WTC11 (cell line): ENCODE data around the gene RPS6KA4. TPM values are rescaled to one million over a fixed set of nuclear protein-coding genes. Genes with fewer than 3 reads are reported as not detected.

ENCODE experiments used
- ATAC-seq: fragments of 200-7000 bp; cut with Tn5 transposase; 2 replicates; pipeline ENCODE4 v1.10.0; 2021; ENCODE audit warnings: mild to moderate bottlenecking, moderate library complexity
- CTCF ChIA-PET: fragments of 300-600 bp; sonication (Branson Sonifier 250); formaldehyde crosslinking; loops from one replicate; lab custom pipeline; 2021; ENCODE audit warnings: antibody characterized with exemption; lab: Charles Lee
- POLR2A ChIA-PET: fragments of 350-600 bp; sonication (Branson Sonifier 250); formaldehyde crosslinking; loops from one replicate; lab custom pipeline; 2021; ENCODE audit warnings: antibody characterized with exemption; lab: Charles Lee
- DNase-seq: peaks from one replicate; pipeline ENCODE4 v3.0.0; 2021; ENCODE audit warnings: low spot score
- H3K27ac Mint-ChIP-seq: 2 replicates; pipeline ENCODE4 v1.8.0; 2021; ENCODE audit warnings: mixed read lengths
- H3K27me3 Mint-ChIP-seq: 2 replicates; pipeline ENCODE4 v1.8.0; 2021; ENCODE audit warnings: low read depth, mild to moderate bottlenecking, moderate library complexity, mixed read lengths
- H3K36me3 Mint-ChIP-seq: 2 replicates; pipeline ENCODE4 v1.8.0; 2021; ENCODE audit warnings: mixed read lengths
- H3K4me1 Mint-ChIP-seq: 2 replicates; pipeline ENCODE4 v1.8.0; 2022; ENCODE audit warnings: mixed read lengths
- H3K4me3 Mint-ChIP-seq: 2 replicates; pipeline ENCODE4 v1.8.0; 2021; ENCODE audit warnings: mild to moderate bottlenecking, moderate library complexity, mixed read lengths
- H3K9me3 Mint-ChIP-seq: 2 replicates; pipeline ENCODE4 v1.8.0; 2021; ENCODE audit warnings: mixed read lengths
- FOXK1 ChIP-seq: sonication (generic); formaldehyde crosslinking; IDR thresholded peaks from 2 replicates; pipeline ENCODE4 v1.8.0; 2022; ENCODE audit warnings: mild to moderate bottlenecking, moderate library complexity, missing genetic modification reagents
- GRHL2 ChIP-seq: fragments of 250-450 bp; sonication (Bioruptor Pico); IDR thresholded peaks from 2 replicates; pipeline ENCODE4 v1.8.0; 2022; ENCODE audit warnings: mild to moderate bottlenecking, moderate library complexity; ENCODE audit not compliant: insufficient replicate concordance, severe bottlenecking
- IRF1 ChIP-seq: sonication (generic); formaldehyde crosslinking; IDR thresholded peaks from 2 replicates; pipeline ENCODE4 v1.8.0; 2023; ENCODE audit warnings: missing genetic modification reagents
- JUN ChIP-seq: sonication (generic); formaldehyde crosslinking; IDR thresholded peaks from 2 replicates; pipeline ENCODE4 v1.8.0; 2023; ENCODE audit warnings: mild to moderate bottlenecking, missing genetic modification reagents
- SOX15 ChIP-seq: fragments of 250-450 bp; sonication (Bioruptor Pico); IDR thresholded peaks from 2 replicates; pipeline ENCODE4 v1.9.0; 2021; ENCODE audit warnings: mild to moderate bottlenecking
- TEAD1 ChIP-seq: sonication (generic); formaldehyde crosslinking; IDR thresholded peaks from 2 replicates; pipeline ENCODE4 v1.8.0; 2022; ENCODE audit warnings: mild to moderate bottlenecking, missing genetic modification reagents
- ZNF121 ChIP-seq: sonication (generic); formaldehyde crosslinking; IDR thresholded peaks from 2 replicates; pipeline ENCODE4 v1.8.0; 2023; ENCODE audit warnings: missing genetic modification reagents
- ZNF423 ChIP-seq: fragments of 250-450 bp; sonication (Bioruptor Pico); IDR thresholded peaks from 2 replicates; pipeline ENCODE4 v2.1.2; 2022; ENCODE audit warnings: mild to moderate bottlenecking, moderate library complexity
- ZNF532 ChIP-seq: fragments of 250-450 bp; sonication (Bioruptor Pico); IDR thresholded peaks from 2 replicates; pipeline ENCODE4 v1.9.0; 2021; ENCODE audit warnings: mild to moderate bottlenecking, borderline replicate concordance
- ZNF671 ChIP-seq: fragments of 250-450 bp; sonication (Bioruptor Pico); IDR thresholded peaks from 2 replicates; pipeline ENCODE4 v1.8.0; 2021; ENCODE audit warnings: mild to moderate bottlenecking
- total RNA-seq: library from RNA; stranded (reverse); gene quantifications from 3 replicates; pipeline ENCODE4 v1.2.3, GENCODE V29; 2021
- TF ChIP-seq, protein P1 (sequence below): sonication (generic); formaldehyde crosslinking; IDR thresholded peaks from 2 replicates; pipeline ENCODE4 v1.8.1; 2022; ENCODE audit warnings: low read depth, missing genetic modification reagents, borderline replicate concordance
- TF ChIP-seq, protein P2 (sequence below): fragments of 250-450 bp; sonication (Bioruptor Pico); conservative IDR thresholded peaks from 2 replicates; pipeline ENCODE4 v1.9.0; 2021; ENCODE audit warnings: mild to moderate bottlenecking
- TF ChIP-seq, protein P3 (sequence below): sonication (generic); formaldehyde crosslinking; IDR thresholded peaks from 2 replicates; pipeline ENCODE4 v1.8.0; 2022; ENCODE audit warnings: mild to moderate bottlenecking, missing genetic modification reagents
- TF ChIP-seq, protein P4 (sequence below): sonication (generic); formaldehyde crosslinking; conservative IDR thresholded peaks from 2 replicates; pipeline ENCODE4 v1.8.1; 2022; ENCODE audit warnings: mild to moderate bottlenecking, missing genetic modification reagents
- TF ChIP-seq, protein P5 (sequence below): sonication (generic); formaldehyde crosslinking; IDR thresholded peaks from 2 replicates; pipeline ENCODE4 v1.8.0; 2023; ENCODE audit warnings: mild to moderate bottlenecking, missing genetic modification reagents
- TF ChIP-seq, protein P6 (sequence below): sonication (generic); formaldehyde crosslinking; IDR thresholded peaks from 2 replicates; pipeline ENCODE4 v1.8.0; 2022; ENCODE audit warnings: mild to moderate bottlenecking, missing genetic modification reagents
- TF ChIP-seq, protein P7 (sequence below): sonication (generic); formaldehyde crosslinking; IDR thresholded peaks from 2 replicates; pipeline ENCODE4 v1.8.1; 2023; ENCODE audit warnings: mild to moderate bottlenecking, missing genetic modification reagents
- TF ChIP-seq, protein P8 (sequence below): fragments of 250-450 bp; sonication (Bioruptor Pico); IDR thresholded peaks from 2 replicates; pipeline ENCODE4 v1.9.0; 2021; ENCODE audit warnings: mild to moderate bottlenecking

RPS6KA4 gene
- total RNA-seq, 1 experiment from 2014 or later, result 16.8 TPM

GRCh38 chr11:64385945-64386704 is 27.2 kb downstream of the RPS6KA4 start:
- ChIA-PET POLR2A (no interaction called here), CTCF (interaction anchor here (0.6 to 4.2 kb wide), 4 partner anchors 10 to 63 kb away, joined by 3 to 24 read pairs (median 10); no protein-coding TSS in a partner anchor)
- DNase-seq (no peak), ATAC-seq (no peak)
- TF ChIP-seq ZNF532, result no peak
- TF ChIP-seq SOX15 (CRISPR knock-in tag), result no peak
- TF ChIP-seq ZNF671 (CRISPR knock-in tag), result no peak
- TF ChIP-seq, protein P1, sequence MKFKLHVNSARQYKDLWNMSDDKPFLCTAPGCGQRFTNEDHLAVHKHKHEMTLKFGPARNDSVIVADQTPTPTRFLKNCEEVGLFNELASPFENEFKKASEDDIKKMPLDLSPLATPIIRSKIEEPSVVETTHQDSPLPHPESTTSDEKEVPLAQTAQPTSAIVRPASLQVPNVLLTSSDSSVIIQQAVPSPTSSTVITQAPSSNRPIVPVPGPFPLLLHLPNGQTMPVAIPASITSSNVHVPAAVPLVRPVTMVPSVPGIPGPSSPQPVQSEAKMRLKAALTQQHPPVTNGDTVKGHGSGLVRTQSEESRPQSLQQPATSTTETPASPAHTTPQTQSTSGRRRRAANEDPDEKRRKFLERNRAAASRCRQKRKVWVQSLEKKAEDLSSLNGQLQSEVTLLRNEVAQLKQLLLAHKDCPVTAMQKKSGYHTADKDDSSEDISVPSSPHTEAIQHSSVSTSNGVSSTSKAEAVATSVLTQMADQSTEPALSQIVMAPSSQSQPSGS (CRISPR knock-in tag), result no peak
- TF ChIP-seq IRF1 (CRISPR knock-in tag), result no peak
- TF ChIP-seq TEAD1 (CRISPR knock-in tag), result no peak
- TF ChIP-seq JUN (CRISPR knock-in tag), result no peak
- TF ChIP-seq, protein P2, sequence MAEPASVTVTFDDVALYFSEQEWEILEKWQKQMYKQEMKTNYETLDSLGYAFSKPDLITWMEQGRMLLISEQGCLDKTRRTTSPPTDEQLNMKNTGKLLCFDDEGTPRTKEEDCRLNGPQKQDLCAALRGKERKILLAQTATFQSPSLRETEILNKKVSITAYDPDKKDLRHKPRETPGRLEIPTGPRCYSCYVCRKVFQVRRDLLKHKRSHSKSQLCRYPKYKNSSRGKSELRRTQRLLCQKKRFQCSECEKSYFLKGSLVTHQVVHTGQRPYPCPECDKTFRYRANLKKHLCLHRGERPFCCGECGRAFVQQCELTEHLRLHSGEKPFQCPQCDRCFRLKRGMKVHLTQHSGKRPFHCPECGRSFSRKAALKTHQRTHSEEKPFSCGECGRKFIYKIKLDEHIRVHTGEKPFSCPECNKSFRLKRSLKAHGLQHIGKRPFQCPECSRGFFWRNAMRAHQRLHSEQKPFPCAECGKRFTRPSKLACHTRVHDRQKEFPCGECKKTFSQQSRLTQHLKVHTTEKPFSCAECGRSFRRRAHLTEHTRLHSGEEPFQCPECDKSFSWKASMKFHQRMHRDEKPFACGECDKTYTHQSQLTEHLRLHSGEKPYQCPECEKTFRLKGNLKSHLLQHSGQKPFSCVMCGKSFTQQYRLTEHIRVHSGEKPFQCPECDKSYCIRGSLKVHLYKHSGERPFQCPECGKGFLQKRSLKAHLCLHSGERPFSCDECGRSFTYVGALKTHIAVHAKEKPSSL, result no peak
- no peak for TF ChIP-seq ZNF121
- TF ChIP-seq, protein P3, sequence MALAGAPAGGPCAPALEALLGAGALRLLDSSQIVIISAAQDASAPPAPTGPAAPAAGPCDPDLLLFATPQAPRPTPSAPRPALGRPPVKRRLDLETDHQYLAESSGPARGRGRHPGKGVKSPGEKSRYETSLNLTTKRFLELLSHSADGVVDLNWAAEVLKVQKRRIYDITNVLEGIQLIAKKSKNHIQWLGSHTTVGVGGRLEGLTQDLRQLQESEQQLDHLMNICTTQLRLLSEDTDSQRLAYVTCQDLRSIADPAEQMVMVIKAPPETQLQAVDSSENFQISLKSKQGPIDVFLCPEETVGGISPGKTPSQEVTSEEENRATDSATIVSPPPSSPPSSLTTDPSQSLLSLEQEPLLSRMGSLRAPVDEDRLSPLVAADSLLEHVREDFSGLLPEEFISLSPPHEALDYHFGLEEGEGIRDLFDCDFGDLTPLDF, result no peak
- TF ChIP-seq GRHL2 (CRISPR knock-in tag), result no peak
- TF ChIP-seq, protein P4, sequence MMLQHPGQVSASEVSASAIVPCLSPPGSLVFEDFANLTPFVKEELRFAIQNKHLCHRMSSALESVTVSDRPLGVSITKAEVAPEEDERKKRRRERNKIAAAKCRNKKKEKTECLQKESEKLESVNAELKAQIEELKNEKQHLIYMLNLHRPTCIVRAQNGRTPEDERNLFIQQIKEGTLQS (CRISPR knock-in tag), result no peak
- TF ChIP-seq, protein P5, sequence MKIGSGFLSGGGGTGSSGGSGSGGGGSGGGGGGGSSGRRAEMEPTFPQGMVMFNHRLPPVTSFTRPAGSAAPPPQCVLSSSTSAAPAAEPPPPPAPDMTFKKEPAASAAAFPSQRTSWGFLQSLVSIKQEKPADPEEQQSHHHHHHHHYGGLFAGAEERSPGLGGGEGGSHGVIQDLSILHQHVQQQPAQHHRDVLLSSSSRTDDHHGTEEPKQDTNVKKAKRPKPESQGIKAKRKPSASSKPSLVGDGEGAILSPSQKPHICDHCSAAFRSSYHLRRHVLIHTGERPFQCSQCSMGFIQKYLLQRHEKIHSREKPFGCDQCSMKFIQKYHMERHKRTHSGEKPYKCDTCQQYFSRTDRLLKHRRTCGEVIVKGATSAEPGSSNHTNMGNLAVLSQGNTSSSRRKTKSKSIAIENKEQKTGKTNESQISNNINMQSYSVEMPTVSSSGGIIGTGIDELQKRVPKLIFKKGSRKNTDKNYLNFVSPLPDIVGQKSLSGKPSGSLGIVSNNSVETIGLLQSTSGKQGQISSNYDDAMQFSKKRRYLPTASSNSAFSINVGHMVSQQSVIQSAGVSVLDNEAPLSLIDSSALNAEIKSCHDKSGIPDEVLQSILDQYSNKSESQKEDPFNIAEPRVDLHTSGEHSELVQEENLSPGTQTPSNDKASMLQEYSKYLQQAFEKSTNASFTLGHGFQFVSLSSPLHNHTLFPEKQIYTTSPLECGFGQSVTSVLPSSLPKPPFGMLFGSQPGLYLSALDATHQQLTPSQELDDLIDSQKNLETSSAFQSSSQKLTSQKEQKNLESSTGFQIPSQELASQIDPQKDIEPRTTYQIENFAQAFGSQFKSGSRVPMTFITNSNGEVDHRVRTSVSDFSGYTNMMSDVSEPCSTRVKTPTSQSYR (CRISPR knock-in tag), result no peak
- TF ChIP-seq, protein P6, sequence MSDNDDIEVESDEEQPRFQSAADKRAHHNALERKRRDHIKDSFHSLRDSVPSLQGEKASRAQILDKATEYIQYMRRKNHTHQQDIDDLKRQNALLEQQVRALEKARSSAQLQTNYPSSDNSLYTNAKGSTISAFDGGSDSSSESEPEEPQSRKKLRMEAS (CRISPR knock-in tag), result no peak
- TF ChIP-seq, protein P7, sequence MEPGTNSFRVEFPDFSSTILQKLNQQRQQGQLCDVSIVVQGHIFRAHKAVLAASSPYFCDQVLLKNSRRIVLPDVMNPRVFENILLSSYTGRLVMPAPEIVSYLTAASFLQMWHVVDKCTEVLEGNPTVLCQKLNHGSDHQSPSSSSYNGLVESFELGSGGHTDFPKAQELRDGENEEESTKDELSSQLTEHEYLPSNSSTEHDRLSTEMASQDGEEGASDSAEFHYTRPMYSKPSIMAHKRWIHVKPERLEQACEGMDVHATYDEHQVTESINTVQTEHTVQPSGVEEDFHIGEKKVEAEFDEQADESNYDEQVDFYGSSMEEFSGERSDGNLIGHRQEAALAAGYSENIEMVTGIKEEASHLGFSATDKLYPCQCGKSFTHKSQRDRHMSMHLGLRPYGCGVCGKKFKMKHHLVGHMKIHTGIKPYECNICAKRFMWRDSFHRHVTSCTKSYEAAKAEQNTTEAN, result no peak
- TF ChIP-seq, protein P8, sequence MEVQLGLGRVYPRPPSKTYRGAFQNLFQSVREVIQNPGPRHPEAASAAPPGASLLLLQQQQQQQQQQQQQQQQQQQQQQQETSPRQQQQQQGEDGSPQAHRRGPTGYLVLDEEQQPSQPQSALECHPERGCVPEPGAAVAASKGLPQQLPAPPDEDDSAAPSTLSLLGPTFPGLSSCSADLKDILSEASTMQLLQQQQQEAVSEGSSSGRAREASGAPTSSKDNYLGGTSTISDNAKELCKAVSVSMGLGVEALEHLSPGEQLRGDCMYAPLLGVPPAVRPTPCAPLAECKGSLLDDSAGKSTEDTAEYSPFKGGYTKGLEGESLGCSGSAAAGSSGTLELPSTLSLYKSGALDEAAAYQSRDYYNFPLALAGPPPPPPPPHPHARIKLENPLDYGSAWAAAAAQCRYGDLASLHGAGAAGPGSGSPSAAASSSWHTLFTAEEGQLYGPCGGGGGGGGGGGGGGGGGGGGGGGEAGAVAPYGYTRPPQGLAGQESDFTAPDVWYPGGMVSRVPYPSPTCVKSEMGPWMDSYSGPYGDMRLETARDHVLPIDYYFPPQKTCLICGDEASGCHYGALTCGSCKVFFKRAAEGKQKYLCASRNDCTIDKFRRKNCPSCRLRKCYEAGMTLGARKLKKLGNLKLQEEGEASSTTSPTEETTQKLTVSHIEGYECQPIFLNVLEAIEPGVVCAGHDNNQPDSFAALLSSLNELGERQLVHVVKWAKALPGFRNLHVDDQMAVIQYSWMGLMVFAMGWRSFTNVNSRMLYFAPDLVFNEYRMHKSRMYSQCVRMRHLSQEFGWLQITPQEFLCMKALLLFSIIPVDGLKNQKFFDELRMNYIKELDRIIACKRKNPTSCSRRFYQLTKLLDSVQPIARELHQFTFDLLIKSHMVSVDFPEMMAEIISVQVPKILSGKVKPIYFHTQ, result no peak
- TF ChIP-seq FOXK1 (CRISPR knock-in tag), result no peak
- no peak for TF ChIP-seq ZNF423 (CRISPR knock-in tag)
- Mint-ChIP-seq H3K27me3 (peaks cover 40% of the 10 kb centered on the region), H3K4me3 (no peak overlapping the region), H3K27ac (no peak overlapping the region), H3K4me1 (peaks cover 3% of the 10 kb centered on the region), H3K9me3 (peaks cover 10% of the 10 kb centered on the region), H3K36me3 (no peaks in the 10 kb centered on the region)
